ENCODE measurements around the gene CD3E.

The CD3E gene

DNA sequence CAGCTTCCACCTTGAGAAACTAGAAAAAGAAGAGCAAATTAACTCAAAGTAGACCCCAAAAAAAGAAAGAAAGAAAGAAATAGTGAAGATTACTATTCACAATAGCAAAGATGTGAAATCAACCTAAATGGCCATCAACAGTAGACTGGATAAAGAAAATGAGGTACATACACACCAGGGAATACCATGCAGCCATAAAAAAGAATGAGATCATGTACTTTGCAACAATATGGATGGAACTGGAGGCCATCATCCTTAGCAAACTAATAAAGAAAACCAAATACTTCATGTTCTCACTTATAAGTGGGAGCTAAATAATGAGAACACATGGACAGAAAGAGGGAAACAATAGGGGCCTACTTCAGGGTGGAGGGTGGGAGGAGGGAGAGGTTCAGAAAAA lies 24.2 kb downstream of the CD3E start:
- TF ChIP-seq, protein P1, sequence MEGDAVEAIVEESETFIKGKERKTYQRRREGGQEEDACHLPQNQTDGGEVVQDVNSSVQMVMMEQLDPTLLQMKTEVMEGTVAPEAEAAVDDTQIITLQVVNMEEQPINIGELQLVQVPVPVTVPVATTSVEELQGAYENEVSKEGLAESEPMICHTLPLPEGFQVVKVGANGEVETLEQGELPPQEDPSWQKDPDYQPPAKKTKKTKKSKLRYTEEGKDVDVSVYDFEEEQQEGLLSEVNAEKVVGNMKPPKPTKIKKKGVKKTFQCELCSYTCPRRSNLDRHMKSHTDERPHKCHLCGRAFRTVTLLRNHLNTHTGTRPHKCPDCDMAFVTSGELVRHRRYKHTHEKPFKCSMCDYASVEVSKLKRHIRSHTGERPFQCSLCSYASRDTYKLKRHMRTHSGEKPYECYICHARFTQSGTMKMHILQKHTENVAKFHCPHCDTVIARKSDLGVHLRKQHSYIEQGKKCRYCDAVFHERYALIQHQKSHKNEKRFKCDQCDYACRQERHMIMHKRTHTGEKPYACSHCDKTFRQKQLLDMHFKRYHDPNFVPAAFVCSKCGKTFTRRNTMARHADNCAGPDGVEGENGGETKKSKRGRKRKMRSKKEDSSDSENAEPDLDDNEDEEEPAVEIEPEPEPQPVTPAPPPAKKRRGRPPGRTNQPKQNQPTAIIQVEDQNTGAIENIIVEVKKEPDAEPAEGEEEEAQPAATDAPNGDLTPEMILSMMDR (IDR thresholded peaks at IDR 0.05; ENCODE audit: low read depth, low read length, missing control alignments): no peak
- DNase-seq (ENCODE audit: extremely low read depth, low read depth): no peak
- H3K4me3 ChIP-seq (replicated peaks; ENCODE audit: low read depth, low read length): no peak overlapping the region

DNA sequence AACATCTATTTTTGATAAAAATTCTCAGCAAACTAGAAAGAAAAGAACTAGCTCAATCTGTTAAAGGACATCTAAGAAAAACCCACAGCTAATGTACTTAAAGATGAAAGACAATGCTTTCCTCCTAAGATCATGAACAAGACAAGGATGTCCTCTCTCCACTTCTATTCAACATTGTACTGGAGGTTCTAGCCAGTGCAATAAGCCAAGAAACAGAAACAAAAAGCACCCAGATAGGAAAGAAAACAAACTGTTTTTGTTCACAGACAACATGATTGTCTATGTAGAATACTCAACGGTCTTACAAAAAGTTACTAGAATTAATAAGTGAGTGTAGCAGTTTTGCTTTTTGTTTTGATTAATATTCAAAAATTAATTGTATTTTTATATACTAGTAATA lies 30.2 kb downstream of the CD3E start:
- no peak overlapping the region for H3K4me3 ChIP-seq (replicated peaks; ENCODE audit: low read depth, low read length)
- DNase-seq (ENCODE audit: extremely low read depth, low read depth): no peak
- TF ChIP-seq, protein P1 (IDR thresholded peaks at IDR 0.05; ENCODE audit: low read depth, low read length, missing control alignments): no peak

DNA sequence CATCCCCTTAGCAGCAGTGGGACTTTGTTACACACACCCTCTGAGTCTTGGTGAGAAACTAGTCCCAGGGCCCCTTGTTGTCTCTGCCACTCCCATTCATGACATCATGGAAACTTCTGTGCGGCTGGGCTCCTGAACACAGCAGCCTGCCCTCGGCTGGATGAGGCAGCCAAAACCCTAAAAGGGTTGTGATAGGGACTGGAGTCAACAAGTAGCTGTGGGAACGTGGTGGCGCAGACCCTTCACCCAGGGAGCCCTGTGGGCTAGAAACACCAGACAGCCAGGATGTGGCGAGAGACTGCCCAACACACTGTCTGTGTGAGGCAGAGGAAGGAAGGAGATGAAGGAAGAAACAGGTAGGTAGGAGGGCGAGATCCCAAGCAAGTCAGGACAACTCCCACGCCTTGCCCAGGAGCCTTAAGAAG lies 34.1 kb downstream of the CD3E start:
- TF ChIP-seq, protein P1 (IDR thresholded peaks at IDR 0.05; ENCODE audit: low read depth, low read length, missing control alignments): no peak
- H3K4me3 ChIP-seq (replicated peaks; ENCODE audit: low read depth, low read length): no peak overlapping the region
- no peak for DNase-seq (ENCODE audit: extremely low read depth, low read depth)

DNA sequence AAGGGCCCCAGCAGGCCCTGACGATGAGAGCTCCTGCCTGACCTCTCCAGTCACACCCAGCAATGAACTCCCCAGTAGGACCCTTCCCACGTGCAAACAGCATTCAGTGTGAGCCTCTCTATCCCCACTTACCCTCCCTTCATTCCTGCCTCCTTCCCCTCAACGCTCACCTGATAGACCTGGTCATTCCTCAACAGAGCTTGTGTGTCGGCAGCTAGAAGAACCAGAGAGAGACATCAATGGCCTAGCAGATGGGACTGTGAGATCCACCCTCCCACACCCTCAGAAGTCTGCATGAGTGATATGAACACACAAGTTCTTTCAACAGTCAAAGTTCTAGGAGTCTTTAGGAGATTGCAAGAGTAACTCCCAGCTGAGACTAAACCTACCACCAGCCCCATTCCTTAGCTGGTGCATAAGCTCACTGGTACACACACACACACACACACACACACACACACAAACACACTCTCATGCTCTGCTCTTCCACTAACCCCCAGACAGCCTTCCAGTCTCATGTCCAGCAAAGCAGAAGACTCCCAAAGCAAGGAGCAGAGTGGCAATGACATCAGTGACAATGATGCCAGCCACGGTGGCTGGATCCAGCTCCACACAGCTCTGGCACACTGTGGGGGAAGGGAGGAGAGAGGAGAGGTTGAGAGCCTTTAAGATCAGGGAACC lies 34.9 kb downstream of the CD3E start:
- DNase-seq (ENCODE audit: extremely low read depth, low read depth): no peak
- H3K4me3 ChIP-seq (replicated peaks; ENCODE audit: low read depth, low read length): no peak overlapping the region
- TF ChIP-seq, protein P1 (IDR thresholded peaks at IDR 0.05; ENCODE audit: low read depth, low read length, missing control alignments): no peak

DNA sequence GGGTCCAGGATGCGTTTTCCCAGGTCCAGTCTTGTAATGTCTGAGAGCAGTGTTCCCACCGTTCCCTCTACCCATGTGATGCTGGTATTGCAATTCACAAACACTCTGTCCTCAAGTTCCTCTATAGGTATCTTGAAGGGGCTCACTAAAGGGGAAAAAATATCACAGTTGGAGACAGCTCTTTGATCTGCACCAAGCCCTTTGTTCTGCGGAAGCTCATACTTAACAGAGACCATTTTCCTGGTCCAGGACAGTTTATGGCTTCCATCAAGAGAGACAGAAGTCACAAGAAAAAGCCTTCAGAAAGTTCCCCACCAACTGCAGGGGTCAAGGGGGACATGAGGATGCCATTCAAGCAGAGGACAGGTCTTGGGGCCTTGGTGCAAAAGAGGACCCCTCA lies 35.9 kb downstream of the CD3E start:
- TF ChIP-seq, protein P1 (IDR thresholded peaks at IDR 0.05; ENCODE audit: low read depth, low read length, missing control alignments): no peak
- no peak for DNase-seq (ENCODE audit: extremely low read depth, low read depth)
- no peak overlapping the region for H3K4me3 ChIP-seq (replicated peaks; ENCODE audit: low read depth, low read length)

DNA sequence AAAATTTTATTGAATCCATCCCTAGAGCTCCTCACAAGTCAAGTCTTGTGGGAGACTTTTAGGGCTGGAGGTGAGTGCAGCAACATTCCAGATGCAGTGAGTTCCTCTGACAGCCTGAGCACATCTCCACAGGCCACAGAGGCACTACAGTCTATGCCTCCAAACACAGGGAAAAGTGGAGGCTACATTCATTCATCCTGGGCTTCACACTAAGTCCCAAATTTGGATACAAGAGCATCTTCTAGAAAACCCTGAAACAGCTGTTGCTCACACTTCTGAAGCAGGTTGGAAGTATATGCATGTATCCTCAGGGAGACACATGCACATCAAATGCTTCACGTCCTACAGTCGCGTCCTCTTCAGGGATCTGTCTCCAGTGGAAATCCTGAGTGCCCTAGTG lies 36.7 kb downstream of the CD3E start:
- TF ChIP-seq, protein P1 (IDR thresholded peaks at IDR 0.05; ENCODE audit: low read depth, low read length, missing control alignments): no peak
- DNase-seq (ENCODE audit: extremely low read depth, low read depth): no peak
- no peak overlapping the region for H3K4me3 ChIP-seq (replicated peaks; ENCODE audit: low read depth, low read length)
